HG02588 (cell line): ENCODE results near the gene TRMT13.

Experiments used
- ATAC-seq: cut with Tn5 transposase; IDR thresholded peaks from one replicate; pipeline ENCODE4 v1.9.1; 2021; ENCODE audit warnings: mild to moderate bottlenecking, moderate library complexity; ENCODE audit not compliant: unreplicated experiment

The TRMT13 gene

GRCh38 chr1:100132566-100133477 is at the start of gene TRMT13, which contains the start of gene SASS6:
Gene TRMT13 (plus strand): TSS chr1:100133163. CDS start chr1:100133169, 6 bp downstream.
Gene SASS6 (minus strand): TSS chr1:100132930. CDS start chr1:100132814, 116 bp downstream.
- peak; percentile 91 for ATAC-seq

- ATAC-seq: no peak
These were observed 45.6 kb upstream of the TRMT13 start for GRCh38 chr1:100087396-100087795.

- no peak for ATAC-seq
These were observed 43.9 kb upstream of the TRMT13 start for GRCh38 chr1:100089082-100089481.

- no peak for ATAC-seq
These were observed 42.5 kb upstream of the TRMT13 start for GRCh38 chr1:100090471-100090870.

GRCh38 chr1:100100202-100100601 is 32.8 kb upstream of the TRMT13 start:
- no peak for ATAC-seq

- ATAC-seq: no peak
These were observed 31.4 kb upstream of the TRMT13 start for GRCh38 chr1:100101564-100101963.

GRCh38 chr1:100107696-100108095 is 25.3 kb upstream of the TRMT13 start:
- no peak for ATAC-seq

- ATAC-seq: no peak
These were observed 23.4 kb upstream of the TRMT13 start for GRCh38 chr1:100109554-100110066.

GRCh38 chr1:100115524-100115923 is 17.4 kb upstream of the TRMT13 start:
- no peak for ATAC-seq

GRCh38 chr1:100122177-100122576 is 10.8 kb upstream of the TRMT13 start:
- ATAC-seq: no peak

- no peak for ATAC-seq
These were observed 5.7 kb upstream of the TRMT13 start for GRCh38 chr1:100127226-100127625.

GRCh38 chr1:100130552-100131077 is 2.3 kb upstream of the TRMT13 start:
- ATAC-seq: no peak

- ATAC-seq: no peak
These were observed 1.3 kb upstream of the TRMT13 start for GRCh38 chr1:100131623-100132022.

- no peak for ATAC-seq
These were observed 1.9 kb downstream of the TRMT13 start for GRCh38 chr1:100134872-100135271.

GRCh38 chr1:100137602-100138001 is 4.6 kb downstream of the TRMT13 start:
- ATAC-seq: no peak

- ATAC-seq: no peak
These were observed 8.2 kb downstream of the TRMT13 start for GRCh38 chr1:100141192-100141591.

- ATAC-seq: no peak
These were observed 9.4 kb downstream of the TRMT13 start for GRCh38 chr1:100142343-100142742.

GRCh38 chr1:100145116-100145515 is 12.2 kb downstream of the TRMT13 start:
- ATAC-seq: no peak

GRCh38 chr1:100146958-100147357 is 14.0 kb downstream of the TRMT13 start:
- no peak for ATAC-seq

- no peak for ATAC-seq
These were observed 14.9 kb downstream of the TRMT13 start for GRCh38 chr1:100147875-100148274.

- ATAC-seq: no peak
These were observed 18.7 kb downstream of the TRMT13 start for GRCh38 chr1:100151679-100152078.

- ATAC-seq: peak; percentile 70
These were observed 19.3 kb downstream of the TRMT13 start for GRCh38 chr1:100152271-100152670.
